GM18867 (cell line): ENCODE results near the gene SYCE3.
"Not testable (repeated sequence)": the region's sequence is repeated elsewhere in the genome, so short reads cannot be mapped to it uniquely, and the experiment has no call there.

Source experiments
- ATAC-seq: cut with Tn5 transposase; IDR thresholded peaks from one replicate; pipeline ENCODE4 v1.9.1; 2021; ENCODE audit warnings: mild to moderate bottlenecking, moderate library complexity; ENCODE audit not compliant: unreplicated experiment

The SYCE3 gene

DNA sequence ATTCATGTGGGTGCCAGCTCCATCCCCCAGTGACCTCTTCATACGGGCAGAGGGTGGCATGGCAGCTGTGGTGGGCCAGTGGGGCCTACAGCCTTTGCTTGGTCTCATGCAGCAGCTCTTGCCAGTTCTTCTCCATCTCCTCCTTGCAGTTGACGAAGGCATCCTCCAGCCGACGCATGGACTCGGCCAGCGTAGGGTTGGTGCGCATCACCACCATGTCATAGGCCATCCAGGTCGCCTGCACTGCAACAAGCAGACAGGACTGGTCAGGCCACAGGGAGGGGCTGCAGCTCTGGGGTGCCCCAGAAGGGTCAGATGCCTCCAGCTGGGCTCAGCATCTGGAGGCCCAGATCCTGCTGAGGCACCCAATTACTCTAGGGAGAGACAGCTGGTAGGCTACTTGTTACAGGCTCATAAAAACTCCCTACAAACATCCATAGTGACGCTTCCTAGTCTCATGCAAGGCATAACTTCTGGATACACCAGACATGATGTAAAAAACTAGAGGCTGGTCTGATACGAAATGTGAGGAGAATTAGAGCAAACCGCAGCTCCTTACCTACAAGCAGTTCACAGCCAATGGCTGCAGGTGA is 11.5 kb downstream of the SYCE3 start:
- no peak for ATAC-seq

DNA sequence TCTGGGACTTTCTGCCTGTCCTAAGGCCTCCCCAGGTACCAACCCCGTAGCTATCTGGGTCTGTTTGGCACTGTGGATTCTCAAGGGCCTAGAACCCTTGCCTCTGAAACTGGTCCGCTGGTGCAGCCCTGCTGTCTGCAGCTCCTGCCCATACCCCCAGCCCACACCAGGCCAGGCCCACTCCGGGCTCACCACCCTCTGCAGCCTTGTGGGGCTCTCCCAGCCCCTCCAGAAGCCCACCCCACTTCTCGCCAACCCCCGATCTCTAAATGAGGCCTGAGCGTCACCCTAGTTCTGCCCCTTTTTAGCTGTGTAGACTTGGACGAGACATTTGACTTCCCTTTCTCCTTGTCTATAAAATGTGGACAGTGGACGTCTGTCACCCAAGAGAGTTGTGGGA is 12.3 kb downstream of the SYCE3 start:
- ATAC-seq, result no peak

- no peak for ATAC-seq
Observed at GRCh38 chr22:50548921-50549790, 13.6 kb downstream of the SYCE3 start.

DNA sequence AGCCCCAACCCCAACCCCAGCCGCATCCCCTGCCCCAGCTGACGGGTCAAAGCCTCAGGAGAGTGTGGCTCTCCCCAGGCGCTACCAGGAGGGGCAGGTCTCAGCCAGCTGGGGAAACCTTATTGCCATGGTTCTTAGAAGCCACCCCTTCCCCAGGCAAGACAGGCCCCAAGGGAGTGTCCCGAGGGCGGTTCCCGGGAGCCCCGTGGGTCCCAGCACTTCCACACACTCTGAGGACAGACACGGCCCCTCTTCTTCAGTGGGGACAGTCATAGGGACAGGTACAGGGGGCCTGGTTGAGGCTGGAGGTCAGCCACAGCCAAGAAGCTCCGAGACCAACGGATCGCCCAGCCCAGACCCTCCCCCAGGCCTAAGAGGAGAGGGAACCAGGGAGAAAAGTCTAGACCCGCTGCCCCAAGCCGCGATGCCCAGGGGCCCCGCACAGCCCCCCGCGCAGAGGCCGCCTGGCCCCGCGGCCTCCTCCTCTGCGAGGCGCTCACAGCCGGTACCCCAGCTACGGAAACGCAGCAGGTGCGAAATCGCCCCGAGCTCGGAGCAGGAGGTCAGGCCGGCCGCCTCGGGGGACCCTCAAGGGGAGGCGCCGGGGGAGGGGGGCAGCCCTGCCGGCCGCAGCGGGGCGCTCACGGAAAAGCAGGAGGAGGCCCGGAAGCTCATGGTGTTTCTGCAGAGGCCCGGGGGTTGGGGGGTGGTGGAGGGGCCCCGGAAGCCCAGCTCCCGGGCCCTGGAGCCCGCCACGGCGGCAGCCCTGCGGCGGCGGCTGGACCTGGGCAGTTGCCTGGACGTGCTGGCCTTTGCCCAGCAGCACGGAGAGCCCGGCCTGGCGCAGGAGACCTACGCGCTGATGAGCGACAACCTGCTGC is 14.4 kb downstream of the SYCE3 start:
- no peak for ATAC-seq

GRCh38 chr22:50547263-50547985 is 15.3 kb downstream of the SYCE3 start:
- ATAC-seq, result no peak

DNA sequence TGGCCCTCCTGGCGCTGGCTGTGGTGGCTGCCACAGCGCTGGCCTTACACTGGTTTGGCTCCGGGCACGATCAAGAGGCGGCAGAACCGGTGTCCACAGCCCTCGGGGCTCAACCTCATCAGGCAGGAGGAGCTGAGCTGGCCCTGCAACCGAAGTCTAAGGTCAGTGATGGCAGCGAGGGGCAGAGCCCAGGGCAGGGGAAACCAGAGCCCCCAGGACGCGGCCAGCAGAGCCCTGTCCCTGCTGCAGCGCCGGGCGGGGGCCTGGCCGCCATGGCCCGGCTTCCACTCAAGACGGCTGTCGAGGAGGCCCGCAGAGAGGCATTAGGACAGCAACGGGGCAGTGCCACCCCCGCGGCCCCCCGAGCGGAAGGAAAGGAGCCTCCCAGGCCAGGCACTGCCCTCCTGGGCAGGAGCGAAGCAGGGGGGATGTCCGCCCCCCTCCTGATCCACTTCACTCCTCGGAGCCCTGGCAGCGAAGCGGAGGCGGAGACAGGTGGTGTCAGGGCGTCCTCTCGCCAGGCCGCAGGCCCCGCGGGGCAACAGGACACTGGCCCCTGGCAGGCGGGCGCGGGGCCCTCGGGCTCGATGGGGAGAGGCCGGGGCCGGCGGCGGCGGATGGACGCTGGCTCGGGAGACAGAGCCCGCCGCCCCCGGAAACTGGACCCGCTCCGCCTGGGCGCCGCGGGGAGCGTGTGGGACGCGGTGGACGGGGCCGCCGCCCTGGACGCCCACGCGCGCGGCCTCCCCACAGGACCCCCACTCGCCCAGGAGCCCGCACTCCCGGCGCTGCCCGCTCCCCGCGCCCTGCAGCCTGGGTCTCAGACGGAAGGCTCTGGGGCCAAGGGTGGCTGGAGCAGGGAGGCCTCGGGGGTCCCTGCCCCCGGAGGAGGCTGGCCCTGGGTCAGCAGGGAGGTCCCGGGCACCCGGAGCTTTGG is 16.1 kb downstream of the SYCE3 start:
- ATAC-seq, result no peak

DNA sequence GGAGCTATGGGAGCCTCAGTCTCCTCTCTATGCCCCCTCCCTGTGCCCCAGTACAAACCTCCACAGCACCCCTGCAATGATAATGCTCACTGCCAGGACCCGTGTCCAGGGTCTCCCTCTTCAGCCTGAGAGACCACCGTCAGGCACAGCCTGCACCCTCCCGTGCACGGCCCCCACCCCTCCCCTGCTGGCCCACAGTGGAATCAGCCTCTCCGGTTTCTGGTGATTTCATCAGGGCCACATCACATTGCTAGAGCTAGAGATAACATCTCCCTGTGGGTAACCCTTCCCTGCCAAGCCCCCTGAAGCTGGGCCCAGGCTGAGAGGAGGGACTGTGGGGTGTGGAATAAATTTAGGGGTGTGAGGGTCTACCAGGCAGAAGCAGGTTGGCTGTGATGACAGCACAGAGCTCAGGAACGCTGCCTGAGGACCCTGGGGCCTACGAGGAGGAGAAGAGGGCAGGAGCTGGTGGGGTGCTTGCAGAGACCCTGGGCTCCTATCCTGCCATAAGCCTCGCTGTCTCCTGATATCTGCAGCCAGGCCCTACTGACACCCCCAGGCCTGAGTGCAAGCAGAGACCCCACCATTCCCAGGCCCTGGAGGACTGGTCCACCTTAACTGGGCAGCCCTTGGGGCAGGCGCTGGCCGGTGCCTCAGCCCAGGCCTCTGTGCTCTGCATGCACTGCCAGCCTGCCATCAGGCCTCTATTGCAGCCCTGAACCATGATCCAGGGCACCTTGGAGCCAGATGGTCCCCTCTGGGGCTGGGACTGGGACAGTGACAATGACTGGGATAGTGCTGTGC is 17.0 kb downstream of the SYCE3 start, which contains the start of gene KLHDC7B:
TSS of gene KLHDC7B (plus strand) at position 378 of the 804 bp plus-strand sequence. CDS start at position 723, 345 bp downstream.
- no peak for ATAC-seq

GRCh38 chr22:50544746-50545253 is 17.9 kb downstream of the SYCE3 start:
- no peak for ATAC-seq

GRCh38 chr22:50544078-50544745 is 18.5 kb downstream of the SYCE3 start:
- peak; percentile 30 for ATAC-seq

GRCh38 chr22:50542416-50542927 is 20.2 kb downstream of the SYCE3 start:
- no peak for ATAC-seq

DNA sequence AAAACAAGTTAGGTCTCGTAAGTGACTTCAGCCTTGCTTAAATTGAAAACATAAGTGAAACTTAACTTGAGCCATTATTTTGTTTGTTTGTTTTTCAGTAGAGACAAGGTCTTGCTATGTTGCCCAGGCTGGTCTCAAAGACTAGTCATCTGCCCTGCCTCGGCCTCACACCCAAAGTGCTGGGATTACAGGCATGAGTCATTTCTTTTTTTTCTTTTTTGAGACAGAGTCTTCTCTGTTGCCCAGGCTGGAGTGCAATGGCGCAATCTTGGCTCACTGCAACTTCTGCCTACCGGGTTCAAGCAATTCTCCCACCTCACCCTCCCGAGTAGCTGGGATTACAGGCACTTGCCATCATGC is 21.1 kb downstream of the SYCE3 start:
- not testable (repeated sequence) for ATAC-seq

- no peak for ATAC-seq
Observed at GRCh38 chr22:50540381-50540780, 22.3 kb downstream of the SYCE3 start.

DNA sequence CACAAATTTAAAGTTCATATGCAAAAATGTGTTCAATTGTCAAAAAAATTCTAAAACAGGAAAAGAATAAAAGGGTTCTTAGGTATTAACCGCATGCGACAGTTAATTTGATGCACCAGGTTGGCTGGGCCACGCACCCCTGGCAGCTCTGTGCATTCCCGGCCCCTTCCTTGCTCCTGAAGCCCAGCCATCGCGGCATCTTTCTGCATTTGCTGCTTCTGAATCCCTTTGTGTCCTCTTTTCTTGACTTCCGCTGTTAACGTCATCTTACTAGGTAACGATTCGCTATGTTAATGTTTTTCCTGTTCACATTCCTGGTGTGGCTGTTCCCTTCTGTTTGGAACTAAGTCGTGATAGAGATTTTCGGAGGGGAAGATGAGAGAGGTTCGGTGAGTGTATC is 25.0 kb downstream of the SYCE3 start:
- no peak for ATAC-seq

DNA sequence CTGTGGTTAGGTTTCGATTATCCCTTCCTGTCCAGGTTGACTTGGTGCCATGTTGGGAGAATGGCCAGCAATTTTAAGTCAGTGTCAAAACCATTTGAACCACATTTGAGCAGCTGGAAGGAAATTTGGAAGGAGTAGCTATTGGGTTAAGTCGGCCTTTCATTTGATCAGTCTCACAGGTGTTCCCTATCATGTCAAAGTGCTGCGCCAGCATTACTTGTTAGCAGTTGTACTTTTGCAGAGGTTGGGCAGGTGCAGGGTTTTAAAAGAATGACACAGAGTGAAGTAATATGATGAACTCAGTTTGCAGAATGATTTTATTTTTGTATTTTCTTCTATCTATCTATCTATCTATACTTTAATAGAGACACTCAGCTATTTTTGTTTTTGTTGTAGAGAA is 26.5 kb downstream of the SYCE3 start:
- ATAC-seq, result no peak

GRCh38 chr22:50535113-50535512 is 27.6 kb downstream of the SYCE3 start:
- no peak for ATAC-seq

GRCh38 chr22:50533856-50534711 is 28.6 kb downstream of the SYCE3 start:
- not testable (repeated sequence) for ATAC-seq
